Measurements from ENCODE around the gene VPS52.

DNA sequence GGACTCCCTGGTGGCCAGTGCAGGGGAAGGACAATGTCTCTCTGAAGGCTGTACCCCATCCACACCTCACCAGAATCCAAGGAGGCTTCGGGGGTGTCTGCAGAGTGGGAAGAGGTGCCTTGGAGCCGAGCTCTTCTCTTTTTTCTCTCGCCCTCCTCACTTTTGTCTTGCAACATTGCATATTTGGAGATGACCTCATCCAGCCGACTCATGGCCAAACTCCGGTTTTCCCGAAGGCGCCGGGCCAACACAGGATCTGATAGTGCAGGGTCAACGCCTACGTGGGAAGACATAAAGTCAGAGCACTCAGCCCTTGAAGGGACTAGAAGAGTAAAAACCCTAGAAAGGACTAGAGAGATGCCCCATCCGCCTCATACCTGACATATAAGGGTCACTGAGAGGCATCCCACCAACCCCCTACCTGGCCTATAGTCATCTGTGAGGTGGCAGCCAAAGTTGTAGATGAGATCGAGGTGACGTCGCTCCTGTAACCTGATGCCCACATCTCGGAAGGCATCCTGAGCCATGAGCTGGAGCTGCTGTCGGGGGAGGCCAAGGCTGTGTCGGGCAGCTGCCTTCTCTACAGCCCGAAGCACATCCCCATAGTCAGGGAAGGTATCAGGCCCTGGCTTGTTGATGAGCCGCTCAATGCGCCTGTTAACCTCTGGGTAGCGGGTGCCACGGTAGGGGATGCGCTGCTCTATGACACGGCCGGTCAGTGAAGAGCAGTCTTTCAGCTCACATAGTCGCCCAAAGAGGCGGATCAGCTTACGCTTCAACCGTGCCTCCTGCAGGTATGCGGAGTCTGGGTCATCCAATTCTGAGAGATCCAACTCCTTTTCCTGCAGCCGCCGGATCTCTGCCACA is 48.9 kb upstream of the VPS52 start:
- TF ChIP-seq EZH2phosphoT487 (IDR thresholded peaks at IDR 0.05; ENCODE audit: borderline replicate concordance) = no peak
- no peak for TF ChIP-seq POLR2AphosphoS5 (IDR thresholded peaks at IDR 0.05; ENCODE audit: low read depth, low read length)
- no peak for TF ChIP-seq POLR2A (IDR thresholded peaks at IDR 0.05; ENCODE audit: borderline replicate concordance, extremely low read depth, insufficient read depth, insufficient read length)
- TF ChIP-seq SIN3A (IDR thresholded peaks at IDR 0.05; ENCODE audit: low read depth) = no peak
- no peak for TF ChIP-seq YY1 (IDR thresholded peaks at IDR 0.05; ENCODE audit: extremely low read depth, insufficient replicate concordance, low read depth, low read length)
- no peak for TF ChIP-seq ZFX (IDR thresholded peaks at IDR 0.05)
- TF ChIP-seq, protein P1, sequence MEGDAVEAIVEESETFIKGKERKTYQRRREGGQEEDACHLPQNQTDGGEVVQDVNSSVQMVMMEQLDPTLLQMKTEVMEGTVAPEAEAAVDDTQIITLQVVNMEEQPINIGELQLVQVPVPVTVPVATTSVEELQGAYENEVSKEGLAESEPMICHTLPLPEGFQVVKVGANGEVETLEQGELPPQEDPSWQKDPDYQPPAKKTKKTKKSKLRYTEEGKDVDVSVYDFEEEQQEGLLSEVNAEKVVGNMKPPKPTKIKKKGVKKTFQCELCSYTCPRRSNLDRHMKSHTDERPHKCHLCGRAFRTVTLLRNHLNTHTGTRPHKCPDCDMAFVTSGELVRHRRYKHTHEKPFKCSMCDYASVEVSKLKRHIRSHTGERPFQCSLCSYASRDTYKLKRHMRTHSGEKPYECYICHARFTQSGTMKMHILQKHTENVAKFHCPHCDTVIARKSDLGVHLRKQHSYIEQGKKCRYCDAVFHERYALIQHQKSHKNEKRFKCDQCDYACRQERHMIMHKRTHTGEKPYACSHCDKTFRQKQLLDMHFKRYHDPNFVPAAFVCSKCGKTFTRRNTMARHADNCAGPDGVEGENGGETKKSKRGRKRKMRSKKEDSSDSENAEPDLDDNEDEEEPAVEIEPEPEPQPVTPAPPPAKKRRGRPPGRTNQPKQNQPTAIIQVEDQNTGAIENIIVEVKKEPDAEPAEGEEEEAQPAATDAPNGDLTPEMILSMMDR (IDR thresholded peaks at IDR 0.05 in 2 of 3, conservative IDR thresholded peaks at IDR 0.05 in 1 of 3; ENCODE audit: borderline replicate concordance in 1 of 3, insufficient read depth in 1 of 3, low read depth in 2 of 3, low read length in 2 of 3) = no peak
- no peak for TF ChIP-seq ELF1 (IDR thresholded peaks at IDR 0.05; ENCODE audit: borderline replicate concordance, low read depth)

All from HCT116 (cell line).